NCI-H69 (cell line): ENCODE results near the gene DOCK7.
A peak's percentile ranks its signal among the peaks of the same experiment; 100 is the strongest.

ENCODE experiments used
- DNase-seq: peaks from one replicate; lab custom pipeline; 2025; lab: John Stamatoyannopoulos, UW

Gene DOCK7

DNA sequence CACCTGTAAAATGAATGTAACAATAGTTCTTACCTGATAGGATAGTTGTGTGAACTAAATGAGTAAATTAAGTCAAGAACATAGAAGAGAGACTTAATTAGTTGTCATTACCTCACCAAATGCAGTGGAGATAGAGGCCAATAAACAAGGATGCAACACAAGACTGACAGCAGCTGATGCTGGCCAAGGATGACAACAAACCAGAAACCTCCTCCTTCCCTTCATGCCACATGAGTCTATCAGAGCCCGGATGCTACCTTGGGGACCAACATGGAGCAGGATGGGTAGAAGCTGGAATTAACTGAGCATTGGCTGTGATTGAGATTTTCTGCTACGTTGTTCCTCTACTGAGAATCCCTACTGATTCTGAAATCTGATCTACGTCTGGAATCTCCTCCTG is 281.6 kb downstream of the DOCK7 start:
- DNase-seq: peak; percentile 69

GRCh38 chr1:62405247-62405646 is 282.9 kb downstream of the DOCK7 start:
- DNase-seq: peak; percentile 41
